HG02981 (cell line): ENCODE measurements around the gene STXBP1.
A peak's percentile ranks its signal among the peaks of the same experiment; 100 is the strongest.

Experiments
- ATAC-seq: cut with Tn5 transposase; IDR thresholded peaks from one replicate; pipeline ENCODE4 v1.9.1; 2021; ENCODE audit warnings: mild to moderate bottlenecking, moderate library complexity; ENCODE audit not compliant: unreplicated experiment

STXBP1 gene

GRCh38 chr9:127731938-127732337 is 119.9 kb downstream of the STXBP1 start:
- ATAC-seq = no peak

- ATAC-seq = no peak
These were observed 120.4 kb downstream of the STXBP1 start for GRCh38 chr9:127732444-127732843.

GRCh38 chr9:127733614-127734013 is 121.5 kb downstream of the STXBP1 start:
- ATAC-seq = no peak

GRCh38 chr9:127734247-127734746 is 122.2 kb downstream of the STXBP1 start:
- ATAC-seq = no peak

GRCh38 chr9:127734747-127735529 is 122.9 kb downstream of the STXBP1 start, which contains the start of gene TOR2A:
Gene TOR2A (minus strand): TSS chr9:127735294. CDS start chr9:127735270, 24 bp downstream.
- peak; percentile 87 for ATAC-seq

- no peak for ATAC-seq
These were observed 123.6 kb downstream of the STXBP1 start for GRCh38 chr9:127735530-127736185.

GRCh38 chr9:127738666-127739065 is 126.6 kb downstream of the STXBP1 start:
- ATAC-seq = no peak

- no peak for ATAC-seq
These were observed 127.7 kb downstream of the STXBP1 start for GRCh38 chr9:127739614-127740330.

GRCh38 chr9:127741831-127742434 is 129.9 kb downstream of the STXBP1 start:
- no peak for ATAC-seq
